ENCODE results near the gene BLOC1S3.

Gene BLOC1S3

GRCh38 chr19:45217957-45218334, 39.4 kb downstream of the BLOC1S3 start:
- Histone ChIP-seq H3K36me3 (no peaks in the 10 kb centered on the region), H3K9me3 (no peaks in the 10 kb centered on the region), H3K4me3 (ENCODE audit: low read depth in 1 of 2, low read length in 1 of 2) (no peak overlapping the region), H3K27me3 (peaks cover 83% of the 10 kb centered on the region), H3K4me1 (ENCODE audit: control insufficient read depth in 1 of 2, insufficient read depth in 1 of 2, low read depth in 1 of 2, low read length in 1 of 2) (no peaks in the 10 kb centered on the region), H3K27ac (no peak overlapping the region)
- no peak for TF ChIP-seq CTCF (IDR thresholded peaks at IDR 0.05)

- Histone ChIP-seq H3K36me3 (no peaks in the 10 kb centered on the region), H3K9me3 (no peaks in the 10 kb centered on the region), H3K4me3 (ENCODE audit: low read depth in 1 of 2, low read length in 1 of 2) (no peak overlapping the region), H3K27me3 (peaks cover 79% of the 10 kb centered on the region), H3K4me1 (ENCODE audit: control insufficient read depth in 1 of 2, insufficient read depth in 1 of 2, low read depth in 1 of 2, low read length in 1 of 2) (no peaks in the 10 kb centered on the region), H3K27ac (no peak overlapping the region)
- TF ChIP-seq CTCF (IDR thresholded peaks at IDR 0.05): no peak
Measured at GRCh38 chr19:45218426-45218825, 39.8 kb downstream of the BLOC1S3 start.

GRCh38 chr19:45218911-45219743, 40.5 kb downstream of the BLOC1S3 start:
- TF ChIP-seq CTCF (IDR thresholded peaks at IDR 0.05): no peak
- Histone ChIP-seq H3K9me3 (no peaks in the 10 kb centered on the region), H3K4me3 (ENCODE audit: low read depth in 1 of 2, low read length in 1 of 2) (no peak overlapping the region), H3K36me3 (no peaks in the 10 kb centered on the region), H3K4me1 (ENCODE audit: control insufficient read depth in 1 of 2, insufficient read depth in 1 of 2, low read depth in 1 of 2, low read length in 1 of 2) (no peaks in the 10 kb centered on the region), H3K27ac (no peak overlapping the region), H3K27me3 (peaks cover 72% of the 10 kb centered on the region)

GRCh38 chr19:45222724-45223123, 44.1 kb downstream of the BLOC1S3 start:
- TF ChIP-seq CTCF (IDR thresholded peaks at IDR 0.05): no peak
- Histone ChIP-seq H3K4me1 (ENCODE audit: control insufficient read depth in 1 of 2, insufficient read depth in 1 of 2, low read depth in 1 of 2, low read length in 1 of 2) (no peaks in the 10 kb centered on the region), H3K27ac (no peak overlapping the region), H3K9me3 (no peaks in the 10 kb centered on the region), H3K36me3 (no peaks in the 10 kb centered on the region), H3K4me3 (ENCODE audit: low read depth in 1 of 2, low read length in 1 of 2) (no peak overlapping the region), H3K27me3 (peaks cover 36% of the 10 kb centered on the region)

- TF ChIP-seq CTCF (IDR thresholded peaks at IDR 0.05): no peak
- Histone ChIP-seq H3K27ac (no peak overlapping the region), H3K27me3 (peaks cover 24% of the 10 kb centered on the region), H3K4me3 (ENCODE audit: low read depth in 1 of 2, low read length in 1 of 2) (no peak overlapping the region), H3K36me3 (no peaks in the 10 kb centered on the region), H3K4me1 (ENCODE audit: control insufficient read depth in 1 of 2, insufficient read depth in 1 of 2, low read depth in 1 of 2, low read length in 1 of 2) (no peaks in the 10 kb centered on the region), H3K9me3 (no peaks in the 10 kb centered on the region)
Measured at GRCh38 chr19:45223879-45224278, 45.3 kb downstream of the BLOC1S3 start.
